Endothelial cell of umbilical vein (primary cell): ENCODE results near the gene OR51G2. TPM values are rescaled to one million over a fixed set of nuclear protein-coding genes. Genes with fewer than 3 reads are reported as not detected.

Experiments used
- BruUV-seq: library from RNA; stranded (reverse); fragments of 400-500 nt; replicated peaks from 2 replicates; lab custom pipeline; 2021; lab: Mats Ljungman, UMichigan
- CTCF ChIA-PET: fragments of 300-600, 350-600 bp; sonication (Branson Sonifier 250); formaldehyde crosslinking; loops from one replicate; lab custom pipeline; 2021; ENCODE audit warnings: antibody characterized with exemption, inconsistent platforms; lab: Charles Lee
- POLR2A ChIA-PET: fragments of 300-600, 350-600 bp; sonication (Branson Sonifier 250); formaldehyde crosslinking; loops from one replicate; lab custom pipeline; 2021; ENCODE audit warnings: antibody characterized with exemption, inconsistent platforms; lab: Charles Lee
- DNase-seq: peaks from one replicate; pipeline ENCODE4 v3.0.0-alpha.2; 2011; ENCODE audit warnings: low read depth, low spot score
- FAIRE-seq: peaks from 2 replicates; lab custom pipeline; 2011; peaks lifted over from hg19 to GRCh38; lab: Jason Lieb, UNC
- H2AFZ ChIP-seq: 2 replicates; pipeline ENCODE4 v1.6.0; 2012; ENCODE audit warnings: low read depth, low read length, control low read depth, inconsistent platforms
- H3K27ac ChIP-seq: 2 replicates; pipeline ENCODE4 v1.5.1; 2011; ENCODE audit warnings: low read depth, mild to moderate bottlenecking, control low read depth, low read length, moderate library complexity; ENCODE audit not compliant: insufficient read depth
- H3K27me3 ChIP-seq, 2 experiments: 2 replicates each; pipeline versions ENCODE4 v1.6.0 to v1.6.1; 2011; ENCODE audit warnings: low read length in 2 of 2, mixed read lengths in 1 of 2; ENCODE audit not compliant: control insufficient read depth in 2 of 2, insufficient read depth in 2 of 2
- H3K36me3 ChIP-seq, 2 experiments: 2 replicates in 1 of 2; 3 replicates in 1 of 2; pipeline ENCODE4 v1.5.1; 2011; ENCODE audit warnings: low read length in 2 of 2, mild to moderate bottlenecking in 1 of 2, moderate library complexity in 1 of 2; ENCODE audit not compliant: control insufficient read depth in 2 of 2, insufficient read depth in 2 of 2; ENCODE audit errors: extremely low read depth in 1 of 2
- H3K4me1 ChIP-seq: 3 replicates; pipeline ENCODE4 v1.5.1; 2011; ENCODE audit warnings: mild to moderate bottlenecking, low read length; ENCODE audit not compliant: control insufficient read depth, insufficient read depth; ENCODE audit errors: extremely low read depth
- H3K4me2 ChIP-seq: 2 replicates; pipeline ENCODE4 v1.6.1; 2011; ENCODE audit warnings: low read length, control low read depth, mixed read lengths; ENCODE audit not compliant: insufficient read depth
- H3K4me3 ChIP-seq, 3 experiments: fragments of 200-600 bp in 1 of 3; sonication (generic), shearing (Covaris generic) in 1 of 3; replicated peaks in 1 of 3; 2 replicates each; pipeline ENCODE4 v1.5.1; 2011 to 2016; ENCODE audit warnings: control low read depth in 3 of 3, low read length in 3 of 3, mild to moderate bottlenecking in 2 of 3, inconsistent platforms in 1 of 3, low read depth in 1 of 3, moderate library complexity in 1 of 3; ENCODE audit not compliant: insufficient read depth in 1 of 3
- H3K79me2 ChIP-seq: 2 replicates; pipeline ENCODE4 v1.6.0; 2012; ENCODE audit warnings: low read length, inconsistent platforms; ENCODE audit not compliant: control insufficient read depth, insufficient read depth
- H3K9ac ChIP-seq: replicated peaks from 2 replicates; pipeline ENCODE3; 2011; ENCODE audit warnings: low read length, control low read depth; ENCODE audit not compliant: insufficient read depth; ENCODE audit errors: extremely low read depth
- H3K9me1 ChIP-seq: replicated peaks from 3 replicates; pipeline ENCODE4 v1.6.0; 2011; ENCODE audit warnings: mild to moderate bottlenecking, low read length; ENCODE audit not compliant: control insufficient read depth, insufficient read depth; ENCODE audit errors: extremely low read depth
- H3K9me3 ChIP-seq: replicated peaks from 2 replicates; pipeline ENCODE4 v1.5.1; 2012; ENCODE audit warnings: low read length, inconsistent platforms; ENCODE audit not compliant: control insufficient read depth, insufficient read depth
- H4K20me1 ChIP-seq: replicated peaks from 2 replicates; pipeline ENCODE3; 2011; ENCODE audit warnings: mild to moderate bottlenecking, low read length; ENCODE audit not compliant: control insufficient read depth, insufficient read depth; ENCODE audit errors: extremely low read depth
- EZH2 ChIP-seq: IDR thresholded peaks from 2 replicates; pipeline ENCODE4 v1.6.1; 2012; ENCODE audit warnings: borderline replicate concordance, low read depth, mild to moderate bottlenecking, moderate library complexity, low read length, inconsistent platforms; ENCODE audit not compliant: severe bottlenecking
- FOS ChIP-seq: IDR thresholded peaks from 2 replicates; pipeline ENCODE4 v1.6.1; 2011; ENCODE audit warnings: mild to moderate bottlenecking, low read length, moderate library complexity, borderline replicate concordance; ENCODE audit not compliant: insufficient read depth
- GATA2 ChIP-seq: IDR thresholded peaks from 2 replicates; pipeline ENCODE4 v1.7.0; 2011; ENCODE audit warnings: low read depth, mild to moderate bottlenecking, moderate library complexity, mixed read lengths, low read length; ENCODE audit not compliant: insufficient read length, insufficient read depth
- JUN ChIP-seq: IDR thresholded peaks from 2 replicates; pipeline ENCODE4 v1.6.1; 2011; ENCODE audit warnings: borderline replicate concordance, low read depth; ENCODE audit not compliant: insufficient read length, insufficient read depth
- MYC ChIP-seq: IDR thresholded peaks from one replicate; pipeline ENCODE4 v1.6.1; 2011; ENCODE audit warnings: mild to moderate bottlenecking, low read depth, low read length
- POLR2A ChIP-seq: IDR thresholded peaks from 2 replicates; pipeline ENCODE4 v1.6.1; 2012; ENCODE audit warnings: low read depth, mild to moderate bottlenecking, control low read depth, low read length
- POLR2AphosphoS5 ChIP-seq: IDR thresholded peaks from 2 replicates; pipeline ENCODE4 v1.6.1; 2012; ENCODE audit warnings: low read depth, mild to moderate bottlenecking, control low read depth, low read length, moderate library complexity; ENCODE audit not compliant: insufficient read depth
- dilution Hi-C: fragments of 300-500 bp; cut with MboI; formaldehyde crosslinking; loops from one replicate; pipeline ENCODE4 v1.15.0; 2019; ENCODE audit warnings: low sequenced_read_pairs; ENCODE audit not compliant: extremely low pct_ligation_motif_present
- intact Hi-C: fragments of 100-400 bp; cut with micrococcal nuclease; formaldehyde crosslinking; loops from one replicate; pipeline ENCODE4 v1.10.0; 2022
- polyA plus RNA-seq, 4 experiments: library from polyadenylated mRNA; depleted of rRNA in 3 of 4; stranded (reverse) in 3 of 4; unstranded in 1 of 4; fragments of >200 nt; gene quantifications; 2 replicates each; pipeline versions ENCODE4 v1.2.1 to v1.2.3, GENCODE V29; 2011 to 2012; ENCODE audit warnings: missing spikeins in 1 of 4
- total RNA-seq: library from RNA; stranded (reverse); gene quantifications from 2 replicates; pipeline ENCODE4 v1.2.3, GENCODE V29; 2021
- TF ChIP-seq, protein P1 (sequence below): IDR thresholded peaks from 2 replicates; pipeline ENCODE4 v1.6.1; 2011; ENCODE audit not compliant: insufficient read depth, insufficient read length
- TF ChIP-seq, protein P2 (sequence below), 2 donors: IDR thresholded peaks; 1 replicate in 1 of 2; 2 replicates in 1 of 2; pipeline ENCODE4 v1.5.1; 2011; ENCODE audit warnings: low read length in 2 of 2, mild to moderate bottlenecking in 2 of 2, moderate library complexity in 2 of 2, control low read depth in 1 of 2, inconsistent platforms in 1 of 2, low read depth in 1 of 2; ENCODE audit not compliant: insufficient read depth in 1 of 2; ENCODE audit errors: extremely low read depth in 1 of 2

OR51G2 gene
- total and polyA plus RNA-seq, 2 donors (not counting 3 experiments of a cell fraction or from before 2014, with no cell fraction given): not detected

DNA sequence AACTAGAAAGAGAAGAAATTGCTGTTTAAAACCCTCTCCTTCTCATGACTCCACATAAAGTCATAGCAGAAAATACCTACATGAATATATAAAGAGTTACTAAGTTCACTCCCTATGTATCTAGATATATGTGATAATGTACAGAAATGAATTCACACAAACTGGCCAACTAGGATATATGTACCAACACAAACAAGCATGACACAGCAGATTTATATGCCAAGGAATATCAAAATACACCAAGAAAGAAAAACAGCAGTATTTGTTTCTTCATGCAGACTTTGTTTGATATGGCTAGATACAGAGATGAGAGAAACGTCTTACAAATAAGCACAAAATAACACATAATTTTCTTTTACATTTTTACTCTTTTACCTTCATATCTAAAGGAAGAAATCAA is 3.2 kb upstream of the OR51G2 start:
- Histone ChIP-seq H3K9me1 (no peaks in the 10 kb centered on the region), H3K9me3 (no peaks in the 10 kb centered on the region), H4K20me1 (no peaks in the 10 kb centered on the region), H3K4me1 (no peaks in the 10 kb centered on the region), H3K4me3 (no peak overlapping the region), H2AFZ (no peak overlapping the region), H3K4me2 (no peak overlapping the region), H3K27ac (no peak overlapping the region), H3K36me3 (no peaks in the 10 kb centered on the region), H3K9ac (no peak overlapping the region), H3K27me3 (no peaks in the 10 kb centered on the region), H3K79me2 (no peaks in the 10 kb centered on the region)
- ChIA-PET CTCF (no interaction called here), POLR2A (no interaction called here)
- dilution Hi-C loops: no loop called here
- TF ChIP-seq, protein P1, sequence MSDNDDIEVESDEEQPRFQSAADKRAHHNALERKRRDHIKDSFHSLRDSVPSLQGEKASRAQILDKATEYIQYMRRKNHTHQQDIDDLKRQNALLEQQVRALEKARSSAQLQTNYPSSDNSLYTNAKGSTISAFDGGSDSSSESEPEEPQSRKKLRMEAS: no peak
- TF ChIP-seq POLR2AphosphoS5 (no peak), EZH2 (no peak), FOS (no peak), POLR2A (no peak), GATA2 (no peak), MYC (no peak), JUN (no peak)
- TF ChIP-seq, protein P2, sequence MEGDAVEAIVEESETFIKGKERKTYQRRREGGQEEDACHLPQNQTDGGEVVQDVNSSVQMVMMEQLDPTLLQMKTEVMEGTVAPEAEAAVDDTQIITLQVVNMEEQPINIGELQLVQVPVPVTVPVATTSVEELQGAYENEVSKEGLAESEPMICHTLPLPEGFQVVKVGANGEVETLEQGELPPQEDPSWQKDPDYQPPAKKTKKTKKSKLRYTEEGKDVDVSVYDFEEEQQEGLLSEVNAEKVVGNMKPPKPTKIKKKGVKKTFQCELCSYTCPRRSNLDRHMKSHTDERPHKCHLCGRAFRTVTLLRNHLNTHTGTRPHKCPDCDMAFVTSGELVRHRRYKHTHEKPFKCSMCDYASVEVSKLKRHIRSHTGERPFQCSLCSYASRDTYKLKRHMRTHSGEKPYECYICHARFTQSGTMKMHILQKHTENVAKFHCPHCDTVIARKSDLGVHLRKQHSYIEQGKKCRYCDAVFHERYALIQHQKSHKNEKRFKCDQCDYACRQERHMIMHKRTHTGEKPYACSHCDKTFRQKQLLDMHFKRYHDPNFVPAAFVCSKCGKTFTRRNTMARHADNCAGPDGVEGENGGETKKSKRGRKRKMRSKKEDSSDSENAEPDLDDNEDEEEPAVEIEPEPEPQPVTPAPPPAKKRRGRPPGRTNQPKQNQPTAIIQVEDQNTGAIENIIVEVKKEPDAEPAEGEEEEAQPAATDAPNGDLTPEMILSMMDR (IDR thresholded peaks at IDR 0.05; ENCODE audit: extremely low read depth in 1 of 2, insufficient read depth in 1 of 2, low read depth in 1 of 2, low read length in 2 of 2): no peak
- FAIRE-seq: no peak
- BruUV-seq: no TSS peak
- intact Hi-C loops: no loop called here
- DNase-seq: no peak
